GM12878 (cell line): ENCODE data around the gene SCAND1. TPM values are rescaled to one million over a fixed set of nuclear protein-coding genes. Genes with fewer than 3 reads are reported as not detected.

ENCODE experiments used
- ATAC-seq: fragments of 200-7000 bp; cut with Tn5 transposase; 3 replicates; pipeline ENCODE4 v1.9.1; 2020; ENCODE audit warnings: mild to moderate bottlenecking, moderate library complexity
- BruUV-seq: library from RNA; stranded (reverse); fragments of 400-500 nt; replicated peaks from 2 replicates; lab custom pipeline; 2021; lab: Mats Ljungman, UMichigan
- CTCF ChIA-PET: fragments of 300-600 bp; sonication (Branson Sonifier 250); formaldehyde crosslinking; extraction: SDS; loops from one replicate; lab custom pipeline; 2021; ENCODE audit warnings: inconsistent platforms; lab: Yijun Ruan, JAX
- POLR2A ChIA-PET: fragments of 350-600 bp; formaldehyde crosslinking; extraction: SDS; loops from one replicate; lab custom pipeline; 2021; ENCODE audit warnings: inconsistent platforms; lab: Charles Lee
- RAD21 ChIA-PET: fragments of 300-600 bp; sonication (Branson Sonifier 250); formaldehyde crosslinking; loops from one replicate; lab custom pipeline; 2023; ENCODE audit warnings: antibody characterized with exemption; ENCODE audit not compliant: unreplicated experiment; lab: Charles Lee
- SMC1A ChIA-PET: fragments of 300-600 bp; sonication (Branson Sonifier 250); formaldehyde crosslinking; loops from one replicate; lab custom pipeline; 2023; ENCODE audit not compliant: unreplicated experiment, uncharacterized antibody; lab: Charles Lee
- DNase-seq: peaks from one replicate; pipeline ENCODE4 v3.0.0-alpha.2; 2011; ENCODE audit warnings: low read depth, low spot score
- FAIRE-seq: peaks from 3 replicates; lab custom pipeline; 2011; peaks lifted over from hg19 to GRCh38; lab: Jason Lieb, UNC
- H2AFZ ChIP-seq: 2 replicates; pipeline ENCODE4 v1.6.0; 2011; ENCODE audit warnings: low read depth, low read length, control low read depth; ENCODE audit not compliant: control insufficient read depth
- H3K27ac ChIP-seq: 2 replicates; pipeline ENCODE4 v1.5.1; 2011; ENCODE audit warnings: control low read depth; ENCODE audit not compliant: control insufficient read depth, insufficient read depth
- H3K27me3 ChIP-seq, 2 experiments: replicated peaks in 1 of 2; 2 replicates each; pipeline versions ENCODE4 v1.6.0 to v1.6.1; 2011; ENCODE audit warnings: low read length in 1 of 2; ENCODE audit not compliant: control insufficient read depth in 2 of 2, insufficient read depth in 2 of 2
- H3K36me3 ChIP-seq, 2 experiments: 2 replicates each; pipeline ENCODE4 v1.5.1; 2011; ENCODE audit warnings: low read length in 1 of 2; ENCODE audit not compliant: control insufficient read depth in 2 of 2, insufficient read depth in 2 of 2
- H3K4me1 ChIP-seq: 2 replicates; pipeline ENCODE4 v1.6.1; 2011; ENCODE audit warnings: mild to moderate bottlenecking, low read length, moderate library complexity, mixed read lengths; ENCODE audit not compliant: control insufficient read depth, insufficient read depth
- H3K4me2 ChIP-seq: 2 replicates; pipeline ENCODE4 v1.6.0; 2011; ENCODE audit warnings: control low read depth; ENCODE audit not compliant: control insufficient read depth, insufficient read depth
- H3K4me3 ChIP-seq: fragments of 200-600 bp; sonication (generic); 2 replicates; pipeline ENCODE4 v1.5.1; 2016
- H3K79me2 ChIP-seq: 2 replicates; pipeline ENCODE4 v1.6.0; 2011; ENCODE audit warnings: low read length; ENCODE audit not compliant: control insufficient read depth, insufficient read depth
- H3K9ac ChIP-seq: 2 replicates; pipeline ENCODE4 v1.8.0; 2011; ENCODE audit warnings: low read length, control low read depth, mixed read lengths; ENCODE audit not compliant: control insufficient read depth, insufficient read depth
- H3K9me3 ChIP-seq: replicated peaks from 3 replicates; pipeline ENCODE4 v1.5.1; 2011; ENCODE audit warnings: mild to moderate bottlenecking, low read length; ENCODE audit not compliant: control insufficient read depth, insufficient read depth
- H4K20me1 ChIP-seq: 2 replicates; pipeline ENCODE4 v1.6.0; 2011; ENCODE audit not compliant: control insufficient read depth, insufficient read depth
- ATF2 ChIP-seq: IDR thresholded peaks from 2 replicates; pipeline ENCODE4 v1.6.1; 2012; ENCODE audit warnings: low read length, inconsistent platforms
- CBX3 ChIP-seq: fragments of 200-600 bp; sonication (generic); IDR thresholded peaks from 2 replicates; pipeline ENCODE4 v1.6.1; 2016; ENCODE audit warnings: low read depth, borderline replicate concordance
- CHD4 ChIP-seq: fragments of 200-600 bp; sonication (generic); IDR thresholded peaks from 2 replicates; pipeline ENCODE4 v1.6.1; 2016; ENCODE audit warnings: mild to moderate bottlenecking
- CTCF ChIP-seq, 3 experiments: IDR thresholded peaks in 2 of 3; conservative IDR thresholded peaks in 1 of 3; 2 replicates each; pipeline ENCODE4 v1.5.1; 2011; ENCODE audit warnings: low read depth in 3 of 3, low read length in 3 of 3, mild to moderate bottlenecking in 3 of 3, control low read depth in 2 of 3, moderate library complexity in 2 of 3, inconsistent platforms in 1 of 3, mixed read lengths in 1 of 3; ENCODE audit not compliant: control insufficient read depth in 2 of 3, insufficient read depth in 1 of 3; ENCODE audit errors: extremely low read depth in 1 of 3
- ETV6 ChIP-seq, 2 experiments: fragments of 450-650 bp in 1 of 2; IDR thresholded peaks in 1 of 2; conservative IDR thresholded peaks in 1 of 2; 2 replicates each; pipeline ENCODE4 v1.6.1; 2014; ENCODE audit warnings: antibody characterized with exemption in 1 of 2, borderline replicate concordance in 1 of 2, low read depth in 1 of 2, mild to moderate bottlenecking in 1 of 2, moderate library complexity in 1 of 2
- EZH2 ChIP-seq: IDR thresholded peaks from 2 replicates; pipeline ENCODE4 v1.6.1; 2012; ENCODE audit warnings: low read depth, mild to moderate bottlenecking, control low read depth, inconsistent platforms, low read length, borderline replicate concordance; ENCODE audit not compliant: control insufficient read depth
- HCFC1 ChIP-seq: fragments of 150-350 bp; IDR thresholded peaks from 2 replicates; pipeline ENCODE4 v1.6.1; 2014; ENCODE audit warnings: low read length
- KLF5 ChIP-seq: fragments of 450-650 bp; IDR thresholded peaks from 2 replicates; pipeline ENCODE4 v1.6.1; 2014; ENCODE audit warnings: mild to moderate bottlenecking; ENCODE audit not compliant: partially characterized antibody
- POLR2AphosphoS5 ChIP-seq: IDR thresholded peaks from 2 replicates; pipeline ENCODE4 v1.6.1; 2011; ENCODE audit warnings: mild to moderate bottlenecking, low read length, inconsistent platforms
- RAD51 ChIP-seq: fragments of 450-650 bp; IDR thresholded peaks from 2 replicates; pipeline ENCODE4 v1.6.1; 2016; ENCODE audit warnings: moderate library complexity, mild to moderate bottlenecking, inconsistent platforms
- RCOR1 ChIP-seq: conservative IDR thresholded peaks from 2 replicates; pipeline ENCODE4 v1.6.1; 2012; ENCODE audit warnings: low read depth, low read length, improper control_type of control experiment
- SREBF2 ChIP-seq: IDR thresholded peaks from 2 replicates; pipeline ENCODE4 v1.6.1; 2012; ENCODE audit warnings: mild to moderate bottlenecking, low read length
- SRF ChIP-seq, 2 experiments: IDR thresholded peaks; 2 replicates each; pipeline ENCODE4 v1.6.1; 2011; ENCODE audit warnings: low read depth in 2 of 2, low read length in 2 of 2, mild to moderate bottlenecking in 1 of 2, moderate library complexity in 1 of 2
- ZBTB11 ChIP-seq: fragments of 450-650 bp; formaldehyde crosslinking; IDR thresholded peaks from 2 replicates; pipeline ENCODE4 v1.5.0; 2022; ENCODE audit warnings: mild to moderate bottlenecking, missing genetic modification characterization
- ZNF207 ChIP-seq: fragments of 450-650 bp; IDR thresholded peaks from 2 replicates; pipeline ENCODE4 v1.6.1; 2014; ENCODE audit warnings: antibody characterized with exemption, mild to moderate bottlenecking, borderline replicate concordance
- ZNF24 ChIP-seq: fragments of 450-650 bp; IDR thresholded peaks from 2 replicates; pipeline ENCODE4 v1.6.1; 2017; ENCODE audit warnings: antibody characterized with exemption, mild to moderate bottlenecking
- WGBS: methylation state at CpG from one replicate; pipeline ENCODE4 v1.1.6; 2016; ENCODE audit warnings: low lambda C conversion rate; ENCODE audit not compliant: insufficient replicate concordance, insufficient coverage; ENCODE audit errors: missing lambda C conversion rate; 5-methylcytosine and 5-hydroxymethylcytosine counted together
- in situ Hi-C: fragments of 300-500 bp; cut with MboI; formaldehyde crosslinking; loops from 9 replicates; pipeline ENCODE4 v1.14.3; 2018; ENCODE audit warnings: mixed read lengths
- intact Hi-C: fragments of 100-400 bp; cut with micrococcal nuclease; formaldehyde crosslinking; loops from one replicate; pipeline ENCODE4 v1.14.2; 2022; ENCODE audit not compliant: unreplicated experiment
- polyA plus RNA-seq, 11 experiments: library from polyadenylated mRNA; depleted of rRNA in 4 of 11; unstranded in 6 of 11; stranded (reverse) in 5 of 11; fragments of >200 nt; fragmentation: Nextera tagmentation in 4 of 11; fragmentation: Illumina TruSeq in 1 of 11; extraction: Ambion mirVana in 4 of 11; extraction: Trizol in 1 of 11; gene quantifications; 1 replicate in 1 of 11; 2 replicates in 10 of 11; pipeline versions ENCODE4 v1.2.1 to v1.2.3, GENCODE V29; 2011 to 2016; ENCODE audit warnings: inconsistent platforms in 2 of 11, missing spikeins in 2 of 11, low read depth in 1 of 11
- total RNA-seq, 4 experiments: library from RNA; depleted of rRNA in 3 of 4; stranded (reverse); fragments of >200 nt in 3 of 4; fragmentation: Illumina TruSeq in 1 of 4; extraction: Trizol in 1 of 4; gene quantifications; 2 replicates each; pipeline versions ENCODE4 v1.2.1 to v1.2.3, GENCODE V29; 2013 to 2021

SCAND1 gene
- total and polyA plus RNA-seq, 10 of the 15 experiments (the other 5 are each of a cell fraction or from before 2014, with no cell fraction given) = 0.08 to 117 (median 25.9) TPM

- RAD21 ChIA-PET = interaction anchor here (0.7 kb wide), 1 partner anchor 16 kb away, joined by 3 read pairs; no protein-coding TSS in a partner anchor
- H3K4me1 ChIP-seq = no peaks in the 10 kb centered on the region
- no peak overlapping the region for H2AFZ ChIP-seq
- no TSS peak for BruUV-seq
- no peak for ATAC-seq
- no peaks in the 10 kb centered on the region for H3K9me3 ChIP-seq
- H3K9ac ChIP-seq = no peak overlapping the region
- H3K4me2 ChIP-seq = no peak overlapping the region
- TF ChIP-seq ATF2 = no peak
- no peak for TF ChIP-seq SREBF2
- no peak for TF ChIP-seq HCFC1
- TF ChIP-seq ZNF207 = no peak
- no peak for TF ChIP-seq CHD4
- TF ChIP-seq ETV6 (conservative IDR thresholded peaks at IDR 0.05 in 1 of 2, IDR thresholded peaks at IDR 0.05 in 1 of 2; ENCODE audit: borderline replicate concordance in 1 of 2, low read depth in 1 of 2) = no peak
- no peak for TF ChIP-seq ZBTB11 (CRISPR knock-in tag)
- no peak for TF ChIP-seq CBX3
- no peak for TF ChIP-seq EZH2
- TF ChIP-seq CTCF (IDR thresholded peaks at IDR 0.05 in 2 of 3, conservative IDR thresholded peaks at IDR 0.05 in 1 of 3; ENCODE audit: control insufficient read depth in 2 of 3, extremely low read depth in 1 of 3, insufficient read depth in 1 of 3, low read depth in 3 of 3, low read length in 3 of 3) = no peak
- no peak for TF ChIP-seq RCOR1
- no peak for TF ChIP-seq POLR2AphosphoS5
- no peak for TF ChIP-seq KLF5
- no peak for TF ChIP-seq RAD51
- no peak for TF ChIP-seq ZNF24
- TF ChIP-seq SRF (IDR thresholded peaks at IDR 0.05; ENCODE audit: low read depth in 2 of 2, low read length in 2 of 2) = no peak
- no peak for DNase-seq
- in situ Hi-C loops (loop anchor here (25.0 kb wide), 1 partner anchor 458 kb away; no protein-coding TSS in a partner anchor), intact Hi-C loops (no loop called here)
- 24% methylated on average over 5 of the region's 5 CpGs for WGBS
- no peaks in the 10 kb centered on the region for H4K20me1 ChIP-seq
- no peaks in the 10 kb centered on the region for H3K79me2 ChIP-seq
- no peak overlapping the region for H3K4me3 ChIP-seq
- H3K36me3 ChIP-seq = no peaks in the 10 kb centered on the region
- no peaks in the 10 kb centered on the region for H3K27me3 ChIP-seq
- CTCF ChIA-PET = interaction anchor here (1.2 to 9.2 kb wide), 2 partner anchors 12 to 24 kb away, joined by 3 to 73 read pairs; no protein-coding TSS in a partner anchor
- POLR2A ChIA-PET = no interaction called here
- H3K27ac ChIP-seq = no peak overlapping the region
- SMC1A ChIA-PET = interaction anchor here (1.1 to 2.3 kb wide), 2 partner anchors 11 to 159 kb away, joined by 4 to 14 read pairs; no protein-coding TSS in a partner anchor
- FAIRE-seq = no peak
Measured at GRCh38 chr20:35979544-35979943, 25.2 kb upstream of the SCAND1 start.
